GM20431 (cell line): ENCODE data around the gene TCP1.

Experiments used
- in situ Hi-C: fragments of 300-500 bp; cut with MseI, MboI; formaldehyde crosslinking; loops from one replicate; pipeline ENCODE4 v1.15.0; 2020; ENCODE audit warnings: low sequenced_read_pairs; ENCODE audit not compliant: unreplicated experiment

Gene TCP1

DNA sequence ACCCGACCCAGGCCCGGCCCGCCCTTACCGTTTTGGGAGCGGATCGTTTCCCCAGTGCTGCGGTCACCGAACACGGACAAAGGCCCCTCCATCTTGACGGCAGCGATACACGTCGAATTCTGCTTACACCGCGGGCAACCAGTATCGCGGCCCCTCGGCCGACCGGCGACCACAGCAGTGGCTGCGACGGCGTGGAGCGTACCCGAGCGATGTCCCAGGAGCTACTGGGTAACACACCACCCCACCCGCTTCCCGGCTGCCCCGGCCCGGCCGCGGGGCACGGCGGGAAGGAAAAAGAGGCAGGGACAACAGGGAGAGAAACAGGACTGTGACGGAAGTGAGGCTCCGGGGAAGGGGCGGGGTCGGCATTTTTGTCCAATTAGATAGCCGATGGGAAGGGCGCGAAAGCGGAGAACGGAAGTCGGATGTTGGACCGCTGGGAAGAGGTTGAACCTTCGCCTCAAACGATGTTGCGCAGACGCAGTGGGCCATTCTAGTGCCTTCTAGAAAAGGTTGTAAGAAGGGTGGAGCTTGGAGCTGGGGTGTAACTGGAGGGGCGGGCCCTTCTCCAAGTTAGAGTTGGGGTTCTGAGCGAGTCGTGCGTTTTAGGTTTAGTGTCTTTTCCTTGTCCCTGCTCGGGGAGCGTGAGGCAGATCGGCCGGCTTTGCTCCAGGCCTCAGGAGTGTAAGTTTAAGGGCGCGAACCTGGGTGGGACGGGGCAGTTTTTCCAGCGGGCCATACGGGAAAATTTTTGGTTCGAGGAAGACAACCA is at the start of gene TCP1:
Gene TCP1 (minus strand): TSS at position 226 of the 772 bp plus-strand sequence. CDS start 134 bp downstream, at position 92.
- in situ Hi-C loops = no loop called here

DNA sequence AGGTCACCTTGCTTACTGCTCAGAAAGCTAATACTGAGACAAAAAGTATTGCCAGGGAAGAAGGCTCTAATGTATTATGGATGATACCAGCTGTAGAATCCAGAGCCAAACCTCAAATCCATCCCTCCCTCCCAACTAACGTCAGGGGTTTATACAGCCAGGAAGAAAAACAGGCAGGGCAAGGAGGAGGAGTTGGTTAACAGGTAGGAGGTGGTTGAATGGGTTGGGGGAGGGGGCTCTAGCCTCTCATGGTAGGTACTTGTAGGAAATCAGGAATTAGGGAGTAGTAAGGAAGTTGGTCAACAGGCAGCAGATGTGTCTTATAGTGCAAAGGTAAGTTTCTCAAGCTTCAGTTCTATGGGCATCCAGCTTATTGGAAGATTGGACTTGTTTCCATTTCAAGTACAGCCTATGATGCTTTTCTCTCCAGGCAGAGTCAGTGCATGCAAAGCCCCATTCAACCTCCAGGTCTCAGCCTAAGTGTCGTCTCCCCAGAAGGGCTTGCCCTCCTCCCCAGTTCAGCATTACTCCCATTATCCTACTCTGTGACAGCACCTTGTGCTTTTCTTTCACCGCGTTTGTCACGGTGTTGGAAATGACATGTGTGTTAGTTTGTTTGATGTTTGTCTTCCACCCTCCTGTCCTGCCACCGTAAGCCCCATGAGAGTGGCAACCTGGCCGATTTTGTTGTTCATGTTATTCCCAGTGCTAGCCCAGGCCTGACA is 48.8 kb upstream of the TCP1 start:
- in situ Hi-C loops = loop anchor here (25.0 kb wide), 1 partner anchor 624 kb away; no protein-coding TSS in a partner anchor

DNA sequence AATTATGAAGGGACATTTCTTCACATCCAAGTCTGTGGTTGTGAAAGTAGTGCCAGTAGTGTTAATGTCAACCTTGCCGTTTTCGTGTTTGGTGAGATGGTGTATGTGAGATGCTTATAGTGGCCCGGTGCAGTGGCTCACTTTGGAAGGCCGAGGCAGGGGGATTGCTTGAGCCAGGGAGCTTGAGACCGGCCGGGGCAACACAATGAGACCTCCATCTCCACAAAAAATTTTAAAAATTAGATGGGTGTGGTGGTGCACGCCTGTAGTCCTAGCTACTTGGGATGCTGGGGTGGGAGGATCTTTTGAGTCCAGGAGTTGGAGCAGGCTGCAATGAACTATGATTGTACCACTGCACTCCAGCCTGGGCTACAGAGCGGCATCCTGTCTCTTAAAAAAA is 48.1 kb upstream of the TCP1 start:
- in situ Hi-C loops = loop anchor here (25.0 kb wide), 1 partner anchor 625 kb away; no protein-coding TSS in a partner anchor

DNA sequence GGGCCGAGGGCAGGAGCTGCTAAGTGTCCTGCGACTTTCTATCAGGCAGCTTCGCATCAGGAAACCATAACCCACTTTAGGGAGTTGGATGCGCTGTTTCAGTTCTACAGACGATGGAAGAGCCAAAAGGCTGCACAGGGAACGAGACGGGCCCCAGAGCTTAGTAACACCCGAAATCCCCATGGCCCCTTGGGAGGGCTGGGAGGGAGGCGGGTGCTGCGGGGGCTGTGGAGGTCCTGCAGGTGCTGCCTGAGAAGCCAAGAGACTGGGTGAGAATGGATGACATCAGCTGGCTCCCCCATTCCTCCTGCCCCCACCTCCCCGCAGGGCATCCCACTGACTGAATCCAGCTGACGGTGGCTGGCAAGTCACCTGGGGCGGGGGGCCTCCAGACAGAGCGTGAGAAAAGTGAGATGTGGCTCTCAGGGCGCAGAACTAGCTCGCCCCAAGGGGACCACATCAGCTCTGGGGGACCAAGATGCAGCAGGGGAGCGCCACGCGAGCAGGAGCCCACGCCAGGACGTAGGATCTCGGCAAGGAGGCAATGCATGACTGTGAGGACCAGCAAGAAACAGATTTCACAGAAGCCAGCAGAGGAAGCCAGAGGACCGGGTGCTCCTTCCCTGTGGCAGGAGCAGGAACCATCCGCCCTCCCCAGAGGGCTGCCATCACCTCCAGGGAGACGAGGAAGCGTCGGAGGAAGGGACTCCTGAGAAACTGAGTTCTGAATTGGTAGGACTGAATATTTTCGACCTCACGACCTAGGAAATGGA is 47.5 kb upstream of the TCP1 start:
- in situ Hi-C loops = loop anchor here (25.0 kb wide), 1 partner anchor 625 kb away; no protein-coding TSS in a partner anchor

DNA sequence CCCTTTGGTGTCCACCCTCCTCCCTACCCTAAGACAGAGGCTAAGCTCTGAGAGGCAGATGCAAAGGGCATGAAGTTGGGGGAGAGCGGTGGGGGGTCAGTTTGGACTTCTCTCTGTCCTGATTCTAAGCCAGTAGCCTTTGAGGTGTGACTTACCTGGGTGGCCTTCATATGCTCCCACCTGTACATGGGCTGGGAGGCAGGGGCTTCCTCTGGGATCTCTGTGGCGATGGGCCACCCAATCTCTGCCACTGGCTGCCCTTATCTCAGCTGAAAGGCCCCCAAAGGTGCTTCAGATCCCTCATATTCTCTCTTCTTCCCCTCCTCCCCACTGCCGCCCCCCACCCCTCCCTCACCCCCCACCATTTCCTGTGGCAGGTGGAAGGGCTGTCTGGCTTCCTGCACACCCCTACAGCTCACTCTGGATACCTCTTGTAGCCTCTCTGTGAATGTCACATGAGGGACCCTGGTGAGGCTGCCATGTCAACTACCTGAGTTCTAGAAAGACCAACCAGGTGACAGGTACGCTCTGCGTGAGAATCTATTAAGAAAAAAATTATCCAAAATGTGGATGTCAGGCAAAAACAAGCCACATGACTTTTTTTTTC is 44.7 kb upstream of the TCP1 start:
- in situ Hi-C loops = loop anchor here (25.0 kb wide), 1 partner anchor 628 kb away; no protein-coding TSS in a partner anchor

DNA sequence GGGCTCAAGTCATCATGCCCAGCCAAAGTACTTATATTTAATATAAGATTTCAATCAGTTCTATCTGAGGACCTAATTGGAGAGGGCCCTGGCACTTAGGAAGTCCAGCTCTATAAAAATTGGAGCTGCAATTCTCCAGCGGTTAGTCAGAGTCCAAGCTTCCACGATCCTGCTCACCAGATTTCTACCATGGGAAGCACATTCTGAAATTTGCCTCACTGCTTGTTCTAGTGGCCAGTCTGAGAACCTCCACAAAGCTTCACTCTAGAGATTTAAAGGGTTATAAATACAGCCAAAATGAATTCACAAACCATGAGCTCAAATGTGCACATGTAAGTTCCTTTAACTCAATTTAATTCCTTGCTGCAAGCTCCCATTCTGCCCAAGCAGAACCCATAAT is 44.2 kb upstream of the TCP1 start:
- in situ Hi-C loops = loop anchor here (25.0 kb wide), 1 partner anchor 629 kb away; no protein-coding TSS in a partner anchor

DNA sequence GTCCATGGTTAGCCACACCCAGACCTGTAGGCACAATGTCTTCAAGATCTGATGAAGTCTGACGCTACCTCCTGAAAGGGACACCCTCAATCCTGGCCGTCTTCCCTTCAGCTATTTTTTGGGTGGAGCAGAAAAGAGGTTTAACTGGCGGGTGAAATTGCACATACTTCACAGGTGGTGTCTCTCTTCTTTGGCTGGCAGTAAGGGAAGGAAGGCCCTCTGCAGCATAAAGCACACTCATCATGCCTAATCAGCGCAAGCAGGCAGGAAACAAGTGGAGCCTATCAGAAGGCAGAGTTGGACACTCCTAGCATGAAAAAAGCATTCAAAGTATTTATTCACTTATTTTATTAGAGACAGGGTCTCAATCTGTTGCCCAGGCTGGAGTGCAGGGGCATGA is 43.5 kb upstream of the TCP1 start:
- in situ Hi-C loops = loop anchor here (25.0 kb wide), 1 partner anchor 629 kb away; no protein-coding TSS in a partner anchor

DNA sequence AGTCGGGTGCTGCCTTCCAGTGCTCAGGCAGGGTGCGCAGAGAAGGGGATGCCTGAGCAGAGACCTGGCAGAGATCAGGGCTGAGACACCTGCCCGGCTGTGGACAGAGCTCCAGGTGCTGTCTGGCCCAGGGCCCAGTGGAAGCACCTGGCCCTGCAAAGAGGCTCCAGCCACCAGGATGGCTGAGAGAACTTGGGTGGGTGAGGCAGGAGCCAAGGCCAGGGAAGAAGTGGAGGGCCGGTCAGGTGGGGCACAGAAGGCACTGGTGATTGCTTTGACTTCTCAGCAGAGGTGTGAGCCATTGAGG is 41.9 kb upstream of the TCP1 start:
- in situ Hi-C loops = loop anchor here (25.0 kb wide), 1 partner anchor 631 kb away; no protein-coding TSS in a partner anchor

DNA sequence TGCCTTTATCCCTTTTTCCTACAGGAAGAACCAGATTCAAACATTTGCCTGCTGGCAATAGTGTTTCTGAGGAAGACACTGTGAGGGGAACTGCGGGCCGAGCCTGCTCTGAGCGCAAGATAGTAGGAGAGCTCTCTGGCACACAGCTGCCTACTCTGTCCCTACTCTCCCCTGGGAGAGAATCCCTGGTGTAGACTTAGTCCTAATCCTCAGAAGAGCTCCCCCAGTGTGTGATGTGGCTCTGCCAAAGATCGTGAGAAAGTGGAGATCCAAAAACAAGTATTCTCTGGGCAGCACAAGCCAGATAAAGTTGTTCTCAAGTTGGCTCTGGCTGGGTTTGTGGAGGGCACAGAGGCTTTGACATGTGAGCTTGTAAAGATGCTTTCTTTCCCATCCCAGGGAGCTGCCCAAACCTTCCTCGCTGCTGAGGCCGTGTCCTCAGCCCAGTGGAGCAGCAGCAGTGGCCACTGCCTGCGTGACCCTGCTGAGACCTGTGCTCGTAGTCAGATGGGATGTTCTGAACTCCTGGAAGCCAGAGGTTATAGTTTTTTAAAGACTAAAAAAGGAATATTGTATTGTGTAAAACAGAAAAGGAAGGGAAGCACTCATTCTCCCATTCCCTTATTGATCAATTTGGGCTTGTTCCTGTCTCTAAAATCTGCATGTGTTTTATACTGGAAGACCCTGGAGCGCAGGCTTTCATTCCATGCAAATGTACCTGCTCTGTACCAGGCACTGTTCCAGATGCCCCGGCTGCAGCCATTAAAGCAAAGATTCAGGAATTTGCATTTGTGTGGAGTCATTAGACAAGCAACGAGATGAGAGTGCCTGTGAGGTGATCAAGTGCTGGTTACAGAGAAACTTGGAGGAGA is 41.3 kb upstream of the TCP1 start:
- in situ Hi-C loops = loop anchor here (25.0 kb wide), 1 partner anchor 632 kb away; no protein-coding TSS in a partner anchor

DNA sequence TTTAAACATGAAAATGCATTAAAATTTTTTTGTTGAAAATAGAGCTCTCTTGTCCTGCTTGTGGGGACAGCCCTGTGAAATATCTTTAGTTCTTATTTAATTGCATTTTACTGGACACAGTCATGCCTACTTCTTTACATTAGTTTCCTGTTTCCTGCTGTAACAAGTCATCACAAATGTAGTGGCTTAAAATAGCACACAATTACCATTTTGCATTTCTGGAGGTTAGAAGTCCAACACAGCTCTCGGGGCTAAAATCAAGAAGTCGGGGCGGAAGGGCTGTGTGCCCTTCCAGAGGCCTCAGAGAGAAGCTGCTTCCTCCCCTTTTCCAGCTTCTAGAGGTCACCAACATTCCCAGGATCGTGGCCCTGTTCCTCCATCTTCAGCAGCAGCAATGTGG is 40.1 kb upstream of the TCP1 start:
- in situ Hi-C loops = loop anchor here (25.0 kb wide), 1 partner anchor 633 kb away; no protein-coding TSS in a partner anchor

DNA sequence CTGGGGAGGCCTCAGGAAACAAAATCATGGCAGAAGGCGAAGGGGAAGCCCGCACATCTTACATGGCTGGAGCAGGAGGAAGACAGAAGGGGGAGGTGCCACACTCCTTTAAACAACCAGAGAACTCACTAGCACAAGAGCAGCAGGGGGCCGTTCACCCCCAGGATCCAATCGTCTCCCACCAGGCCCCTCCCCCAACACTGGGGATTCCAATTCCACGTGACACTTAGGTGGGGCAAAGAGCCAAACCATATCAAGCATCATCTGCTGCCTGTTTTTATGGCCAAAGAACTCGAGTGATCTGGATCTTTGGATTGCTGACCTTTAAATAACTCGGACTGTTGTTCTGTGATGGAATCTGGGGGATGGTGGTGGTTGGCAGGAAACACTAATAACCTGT is 38.7 kb upstream of the TCP1 start:
- in situ Hi-C loops = loop anchor here (25.0 kb wide), 1 partner anchor 634 kb away; no protein-coding TSS in a partner anchor

DNA sequence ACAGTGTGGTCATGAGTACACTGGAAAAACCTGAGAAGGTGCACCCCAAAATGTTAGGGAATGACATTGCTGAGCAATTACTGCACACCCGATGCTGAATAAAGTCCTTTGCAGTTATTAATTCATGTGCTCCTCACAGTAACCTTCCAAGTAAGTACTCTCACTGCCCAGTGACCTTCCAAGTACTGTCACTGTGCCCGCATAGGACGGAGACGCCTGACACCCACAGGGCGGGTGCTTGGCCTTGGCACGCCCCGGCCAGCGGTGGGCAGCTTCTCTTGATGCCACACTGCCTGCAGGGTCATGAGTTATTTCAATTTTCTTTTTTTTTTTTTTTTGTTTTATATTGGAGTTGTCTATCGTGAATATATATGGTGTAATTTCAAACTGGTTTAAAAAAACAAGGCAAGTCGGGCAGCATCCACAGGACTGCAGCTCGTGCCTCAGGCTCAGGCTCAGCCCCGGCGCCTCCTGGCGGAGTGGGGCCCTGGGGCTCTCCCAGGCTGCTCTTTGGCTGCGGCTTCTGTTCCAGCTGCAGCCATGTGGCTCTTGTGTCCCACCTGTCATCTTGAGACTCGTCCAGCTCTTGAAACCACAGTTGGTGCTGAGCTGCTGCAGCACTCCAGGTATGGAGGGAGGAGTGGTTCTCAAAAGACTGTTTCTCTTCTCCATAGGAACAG is 37.7 kb upstream of the TCP1 start:
- in situ Hi-C loops = loop anchor here (25.0 kb wide), 1 partner anchor 635 kb away; no protein-coding TSS in a partner anchor

DNA sequence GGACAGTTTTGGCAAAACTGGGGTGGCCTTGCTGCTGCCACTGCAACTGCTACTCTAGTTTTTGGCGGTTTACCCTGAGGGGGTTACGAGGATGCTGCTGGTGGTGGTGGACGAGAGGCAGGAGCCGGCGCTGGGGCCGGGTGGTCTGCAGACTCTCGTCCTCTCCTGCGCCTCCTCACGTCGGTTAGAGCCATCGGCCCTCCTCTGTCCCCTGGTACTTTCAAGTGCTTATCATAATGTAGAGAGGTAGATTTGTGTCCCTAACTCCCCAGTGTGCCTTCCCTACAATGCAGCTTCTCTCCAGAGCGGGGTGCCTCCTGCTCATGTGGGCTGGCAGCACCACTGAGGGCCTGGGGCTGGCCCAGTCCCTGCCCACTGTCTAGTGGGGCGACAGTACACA is 36.6 kb upstream of the TCP1 start:
- in situ Hi-C loops = loop anchor here (25.0 kb wide), 1 partner anchor 636 kb away; no protein-coding TSS in a partner anchor

DNA sequence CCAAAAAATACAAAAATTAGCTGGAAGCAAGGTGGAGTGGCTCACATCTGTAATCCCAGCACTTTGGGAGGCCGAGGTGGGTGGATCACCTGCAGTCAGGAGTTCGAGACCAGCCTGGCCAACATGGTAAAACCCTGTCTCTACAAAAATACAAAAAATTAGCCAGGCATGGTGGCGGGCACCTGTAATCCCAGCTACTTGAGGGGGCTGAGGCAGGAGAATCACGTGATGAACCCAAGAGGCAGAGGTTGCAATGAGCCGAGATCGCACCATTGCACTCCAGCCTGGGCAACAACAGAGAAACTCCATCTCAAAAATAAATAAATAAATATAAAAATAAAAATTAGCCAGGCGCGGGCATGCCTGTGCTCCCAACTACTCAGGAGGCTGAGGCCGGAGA is 35.3 kb upstream of the TCP1 start:
- in situ Hi-C loops = loop anchor here (25.0 kb wide), 1 partner anchor 638 kb away; no protein-coding TSS in a partner anchor

DNA sequence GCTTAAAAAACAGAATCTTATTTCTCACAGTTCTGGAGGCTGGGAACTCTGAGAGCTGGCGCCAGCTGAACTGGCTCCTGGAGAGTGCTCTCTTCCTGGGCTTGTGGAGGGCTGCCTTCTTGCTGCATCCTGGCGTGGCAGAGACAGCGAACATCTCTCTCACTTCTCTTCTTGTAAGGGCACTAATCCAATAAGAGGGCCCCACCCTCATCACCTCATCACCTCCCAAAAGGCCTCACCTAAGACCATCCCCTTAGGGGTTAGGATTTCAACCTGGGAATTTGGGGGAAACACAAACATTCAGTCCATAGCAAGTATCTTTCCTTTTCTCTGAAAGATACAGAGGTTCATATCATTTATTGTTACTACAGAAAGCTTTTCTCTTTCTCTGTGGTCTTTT is 34.6 kb upstream of the TCP1 start:
- in situ Hi-C loops = no loop called here

DNA sequence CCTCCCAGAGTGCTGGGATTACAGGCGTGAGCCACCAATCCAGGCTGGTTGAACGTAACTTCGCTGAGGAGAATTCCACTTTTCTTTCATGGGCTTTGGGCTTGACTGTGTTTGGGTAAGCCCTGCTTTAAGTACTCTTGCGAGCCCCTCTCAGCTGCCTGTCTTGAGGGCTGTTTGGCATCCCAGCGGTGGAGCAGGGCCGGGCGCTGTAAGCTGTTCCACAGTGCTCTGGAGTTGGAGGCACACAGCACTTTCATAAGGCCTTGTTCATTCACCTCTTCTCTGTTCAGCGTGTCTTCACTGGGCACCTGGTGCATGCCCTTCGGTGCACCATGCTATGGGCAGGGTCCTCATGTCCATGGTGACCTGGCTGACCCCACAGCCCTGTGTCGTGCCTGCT is 32.3 kb upstream of the TCP1 start:
- in situ Hi-C loops = no loop called here

DNA sequence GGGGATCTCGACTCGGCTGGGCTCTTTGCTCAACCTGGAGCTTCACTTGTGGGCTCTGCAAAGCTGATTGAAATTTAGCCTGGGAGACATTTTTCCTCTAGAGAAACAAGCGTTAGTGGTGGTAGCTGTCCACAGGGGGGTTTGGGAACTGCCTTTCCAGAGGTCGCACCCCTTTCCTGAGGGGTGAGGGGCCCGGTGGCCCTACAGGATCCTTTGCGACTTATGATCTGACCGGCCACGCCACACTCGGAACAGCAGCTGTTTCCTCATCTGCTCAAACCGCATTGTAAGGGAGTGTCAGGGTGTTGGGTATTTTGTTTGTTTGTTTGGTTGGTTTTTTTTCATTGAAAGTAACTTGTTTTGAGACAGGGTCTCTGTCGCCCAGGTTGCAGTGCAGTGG is 31.7 kb upstream of the TCP1 start:
- in situ Hi-C loops = no loop called here

DNA sequence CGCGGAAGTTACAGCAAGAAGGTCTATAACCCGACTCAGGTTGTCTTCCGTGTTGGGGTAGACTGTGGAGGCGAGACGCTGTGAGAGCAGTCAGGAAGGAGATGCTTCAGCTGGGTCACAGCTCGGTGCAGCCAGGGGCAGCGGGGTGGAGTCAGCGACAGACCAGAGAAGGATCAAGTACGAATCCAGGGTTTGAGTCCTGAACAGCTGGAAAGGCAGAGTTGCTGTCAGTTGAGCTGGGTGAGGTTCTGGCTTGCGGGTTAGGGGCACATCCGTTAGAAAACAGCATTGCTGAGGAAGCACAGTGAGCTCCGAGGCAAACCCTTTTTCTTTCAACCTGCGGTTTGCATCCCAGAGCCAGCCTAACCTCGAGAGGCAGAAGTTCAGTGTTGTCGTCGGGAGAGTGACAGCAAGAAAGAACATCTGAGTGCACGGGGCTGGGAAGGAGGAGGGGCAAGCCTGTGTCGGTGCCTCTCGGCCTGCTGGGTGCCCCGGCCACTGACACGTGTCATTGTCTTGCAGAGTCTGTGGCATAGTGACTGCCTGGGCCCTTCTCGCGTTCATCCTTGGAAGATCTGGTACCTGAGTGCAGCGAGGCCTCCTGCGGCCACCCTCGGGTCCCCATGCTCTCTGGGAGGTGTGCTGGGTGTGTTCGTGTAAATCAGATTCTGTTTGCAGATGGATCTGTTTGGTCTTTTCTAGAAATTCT is 30.7 kb upstream of the TCP1 start:
- in situ Hi-C loops = no loop called here
